Vagina (tissue), 2 donors: ENCODE data around the gene CHRDL1.

Source experiments
- CTCF ChIP-seq, 3 experiments: fragments of 450-650 bp in 2 of 3; fragments of 200-600 bp in 1 of 3; sonication (generic) in 1 of 3; IDR thresholded peaks; one replicate each; pipeline ENCODE4 v1.5.1; 2017 to 2019; ENCODE audit warnings: antibody characterized with exemption in 3 of 3, mild to moderate bottlenecking in 2 of 3, moderate library complexity in 2 of 3
- POLR2A ChIP-seq, 2 donors: fragments of 450-650 bp; IDR thresholded peaks; one replicate each; pipeline ENCODE4 v1.6.1; 2017; ENCODE audit warnings: antibody characterized with exemption in 2 of 2, mild to moderate bottlenecking in 2 of 2, moderate library complexity in 2 of 2

- TF ChIP-seq CTCF (IDR thresholded peaks at IDR 0.05) (no peak), POLR2A (IDR thresholded peaks at IDR 0.05) (no peak)
These were observed 73.5 kb downstream of the CHRDL1 start for GRCh38 chrX:110722135-110722534.
